Endothelial cell of umbilical vein (primary cell): ENCODE results near the gene GPATCH4. TPM values are rescaled to one million over a fixed set of nuclear protein-coding genes. Genes with fewer than 3 reads are reported as not detected.

ENCODE experiments used
- BruUV-seq: library from RNA; stranded (reverse); fragments of 400-500 nt; replicated peaks from 2 replicates; lab custom pipeline; 2021; lab: Mats Ljungman, UMichigan
- CTCF ChIA-PET: fragments of 300-600, 350-600 bp; sonication (Branson Sonifier 250); formaldehyde crosslinking; loops from one replicate; lab custom pipeline; 2021; ENCODE audit warnings: antibody characterized with exemption, inconsistent platforms; lab: Charles Lee
- POLR2A ChIA-PET: fragments of 300-600, 350-600 bp; sonication (Branson Sonifier 250); formaldehyde crosslinking; loops from one replicate; lab custom pipeline; 2021; ENCODE audit warnings: antibody characterized with exemption, inconsistent platforms; lab: Charles Lee
- DNase-seq: peaks from one replicate; pipeline ENCODE4 v3.0.0-alpha.2; 2011; ENCODE audit warnings: low read depth, low spot score
- FAIRE-seq: peaks from 2 replicates; lab custom pipeline; 2011; peaks lifted over from hg19 to GRCh38; lab: Jason Lieb, UNC
- H2AFZ ChIP-seq: 2 replicates; pipeline ENCODE4 v1.6.0; 2012; ENCODE audit warnings: low read depth, low read length, control low read depth, inconsistent platforms
- H3K27ac ChIP-seq: 2 replicates; pipeline ENCODE4 v1.5.1; 2011; ENCODE audit warnings: low read depth, mild to moderate bottlenecking, control low read depth, low read length, moderate library complexity; ENCODE audit not compliant: insufficient read depth
- H3K27me3 ChIP-seq, 2 experiments: 2 replicates each; pipeline versions ENCODE4 v1.6.0 to v1.6.1; 2011; ENCODE audit warnings: low read length in 2 of 2, mixed read lengths in 1 of 2; ENCODE audit not compliant: control insufficient read depth in 2 of 2, insufficient read depth in 2 of 2
- H3K36me3 ChIP-seq, 2 experiments: 2 replicates in 1 of 2; 3 replicates in 1 of 2; pipeline ENCODE4 v1.5.1; 2011; ENCODE audit warnings: low read length in 2 of 2, mild to moderate bottlenecking in 1 of 2, moderate library complexity in 1 of 2; ENCODE audit not compliant: control insufficient read depth in 2 of 2, insufficient read depth in 2 of 2; ENCODE audit errors: extremely low read depth in 1 of 2
- H3K4me1 ChIP-seq: 3 replicates; pipeline ENCODE4 v1.5.1; 2011; ENCODE audit warnings: mild to moderate bottlenecking, low read length; ENCODE audit not compliant: control insufficient read depth, insufficient read depth; ENCODE audit errors: extremely low read depth
- H3K4me2 ChIP-seq: 2 replicates; pipeline ENCODE4 v1.6.1; 2011; ENCODE audit warnings: low read length, control low read depth, mixed read lengths; ENCODE audit not compliant: insufficient read depth
- H3K4me3 ChIP-seq, 3 experiments: fragments of 200-600 bp in 1 of 3; sonication (generic), shearing (Covaris generic) in 1 of 3; replicated peaks in 1 of 3; 2 replicates each; pipeline ENCODE4 v1.5.1; 2011 to 2016; ENCODE audit warnings: control low read depth in 3 of 3, low read length in 3 of 3, mild to moderate bottlenecking in 2 of 3, inconsistent platforms in 1 of 3, low read depth in 1 of 3, moderate library complexity in 1 of 3; ENCODE audit not compliant: insufficient read depth in 1 of 3
- H3K79me2 ChIP-seq: 2 replicates; pipeline ENCODE4 v1.6.0; 2012; ENCODE audit warnings: low read length, inconsistent platforms; ENCODE audit not compliant: control insufficient read depth, insufficient read depth
- H3K9ac ChIP-seq: replicated peaks from 2 replicates; pipeline ENCODE3; 2011; ENCODE audit warnings: low read length, control low read depth; ENCODE audit not compliant: insufficient read depth; ENCODE audit errors: extremely low read depth
- H3K9me1 ChIP-seq: replicated peaks from 3 replicates; pipeline ENCODE4 v1.6.0; 2011; ENCODE audit warnings: mild to moderate bottlenecking, low read length; ENCODE audit not compliant: control insufficient read depth, insufficient read depth; ENCODE audit errors: extremely low read depth
- H3K9me3 ChIP-seq: replicated peaks from 2 replicates; pipeline ENCODE4 v1.5.1; 2012; ENCODE audit warnings: low read length, inconsistent platforms; ENCODE audit not compliant: control insufficient read depth, insufficient read depth
- H4K20me1 ChIP-seq: replicated peaks from 2 replicates; pipeline ENCODE3; 2011; ENCODE audit warnings: mild to moderate bottlenecking, low read length; ENCODE audit not compliant: control insufficient read depth, insufficient read depth; ENCODE audit errors: extremely low read depth
- CTCF ChIP-seq, 2 donors: IDR thresholded peaks; 1 replicate in 1 of 2; 2 replicates in 1 of 2; pipeline ENCODE4 v1.5.1; 2011; ENCODE audit warnings: low read length in 2 of 2, mild to moderate bottlenecking in 2 of 2, moderate library complexity in 2 of 2, control low read depth in 1 of 2, inconsistent platforms in 1 of 2, low read depth in 1 of 2; ENCODE audit not compliant: insufficient read depth in 1 of 2; ENCODE audit errors: extremely low read depth in 1 of 2
- EZH2 ChIP-seq: IDR thresholded peaks from 2 replicates; pipeline ENCODE4 v1.6.1; 2012; ENCODE audit warnings: borderline replicate concordance, low read depth, mild to moderate bottlenecking, moderate library complexity, low read length, inconsistent platforms; ENCODE audit not compliant: severe bottlenecking
- FOS ChIP-seq: IDR thresholded peaks from 2 replicates; pipeline ENCODE4 v1.6.1; 2011; ENCODE audit warnings: mild to moderate bottlenecking, low read length, moderate library complexity, borderline replicate concordance; ENCODE audit not compliant: insufficient read depth
- GATA2 ChIP-seq: IDR thresholded peaks from 2 replicates; pipeline ENCODE4 v1.7.0; 2011; ENCODE audit warnings: low read depth, mild to moderate bottlenecking, moderate library complexity, mixed read lengths, low read length; ENCODE audit not compliant: insufficient read length, insufficient read depth
- JUN ChIP-seq: IDR thresholded peaks from 2 replicates; pipeline ENCODE4 v1.6.1; 2011; ENCODE audit warnings: borderline replicate concordance, low read depth; ENCODE audit not compliant: insufficient read length, insufficient read depth
- MAX ChIP-seq: IDR thresholded peaks from 2 replicates; pipeline ENCODE4 v1.6.1; 2011; ENCODE audit not compliant: insufficient read depth, insufficient read length
- MYC ChIP-seq: IDR thresholded peaks from one replicate; pipeline ENCODE4 v1.6.1; 2011; ENCODE audit warnings: mild to moderate bottlenecking, low read depth, low read length
- POLR2A ChIP-seq: IDR thresholded peaks from 2 replicates; pipeline ENCODE4 v1.6.1; 2012; ENCODE audit warnings: low read depth, mild to moderate bottlenecking, control low read depth, low read length
- POLR2AphosphoS5 ChIP-seq: IDR thresholded peaks from 2 replicates; pipeline ENCODE4 v1.6.1; 2012; ENCODE audit warnings: low read depth, mild to moderate bottlenecking, control low read depth, low read length, moderate library complexity; ENCODE audit not compliant: insufficient read depth
- dilution Hi-C: fragments of 300-500 bp; cut with MboI; formaldehyde crosslinking; loops from one replicate; pipeline ENCODE4 v1.15.0; 2019; ENCODE audit warnings: low sequenced_read_pairs; ENCODE audit not compliant: extremely low pct_ligation_motif_present
- intact Hi-C: fragments of 100-400 bp; cut with micrococcal nuclease; formaldehyde crosslinking; loops from one replicate; pipeline ENCODE4 v1.10.0; 2022
- polyA plus RNA-seq, 4 experiments: library from polyadenylated mRNA; depleted of rRNA in 3 of 4; stranded (reverse) in 3 of 4; unstranded in 1 of 4; fragments of >200 nt; gene quantifications; 2 replicates each; pipeline versions ENCODE4 v1.2.1 to v1.2.3, GENCODE V29; 2011 to 2012; ENCODE audit warnings: missing spikeins in 1 of 4
- total RNA-seq: library from RNA; stranded (reverse); gene quantifications from 2 replicates; pipeline ENCODE4 v1.2.3, GENCODE V29; 2021

GPATCH4 gene
- total and polyA plus RNA-seq, 2 donors (not counting 3 experiments of a cell fraction or from before 2014, with no cell fraction given) = 22.4 to 29.2 TPM

GRCh38 chr1:156581661-156582387, 19.5 kb downstream of the GPATCH4 start:
- no peak for FAIRE-seq
- Histone ChIP-seq H3K9me1 (no peaks in the 10 kb centered on the region), H4K20me1 (no peaks in the 10 kb centered on the region), H3K9ac (no peak overlapping the region), H2AFZ (no peak overlapping the region), H3K4me2 (no peak overlapping the region), H3K4me3 (no peak overlapping the region), H3K27me3 (peaks cover 0 to 2% of the 10 kb centered on the region in 2 experiments), H3K36me3 (no peaks in the 10 kb centered on the region), H3K4me1 (no peaks in the 10 kb centered on the region), H3K27ac (no peak overlapping the region), H3K79me2 (no peaks in the 10 kb centered on the region), H3K9me3 (no peaks in the 10 kb centered on the region)
- DNase-seq = no peak
- CTCF ChIA-PET = interaction anchor here (0.8 to 9.3 kb wide), 6 partner anchors 27 to 144 kb away, joined by 3 to 104 read pairs (median 8); no protein-coding TSS in a partner anchor
- no TSS peak for BruUV-seq
- POLR2A ChIA-PET = no interaction called here
- dilution Hi-C loops = no loop called here
- intact Hi-C loops = no loop called here
- TF ChIP-seq FOS = no peak
- no peak for TF ChIP-seq MAX
- no peak for TF ChIP-seq JUN
- TF ChIP-seq POLR2AphosphoS5 = no peak
- TF ChIP-seq GATA2 = no peak
- TF ChIP-seq EZH2 = no peak
- TF ChIP-seq MYC = no peak
- no peak for TF ChIP-seq POLR2A
- no peak for TF ChIP-seq CTCF (IDR thresholded peaks at IDR 0.05; ENCODE audit: extremely low read depth in 1 of 2, insufficient read depth in 1 of 2, low read depth in 1 of 2, low read length in 2 of 2)
